Measurements from ENCODE around the gene RNF130.

RNF130 gene

DNA sequence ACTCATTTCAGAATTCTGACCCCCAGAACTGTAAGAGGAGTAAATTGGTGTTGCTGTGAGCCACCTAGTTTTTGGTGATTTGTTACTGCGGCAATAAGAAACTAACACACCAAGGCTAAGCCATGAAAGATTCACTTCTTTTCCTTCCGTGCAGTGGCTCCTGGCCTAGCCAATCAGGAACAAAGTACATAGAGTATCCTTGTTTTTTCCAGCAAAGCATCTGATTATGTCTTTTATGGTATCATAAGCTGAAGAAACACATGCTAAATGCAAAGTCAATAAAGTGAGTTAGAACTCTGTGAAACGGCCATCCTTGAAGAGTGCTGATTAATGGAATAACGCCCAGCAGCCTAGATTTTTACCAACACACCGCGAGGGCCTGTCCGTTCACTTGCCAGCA lies 11.4 kb downstream of the RNF130 start:
- Histone ChIP-seq H3K27ac (ENCODE audit: low read length) (no peak overlapping the region), H3K4me3 (ENCODE audit: low read length) (no peak overlapping the region), H3K9me3 (ENCODE audit: insufficient read depth, low read depth, low read length) (no peaks in the 10 kb centered on the region), H3K9ac (ENCODE audit: low read depth, low read length) (no peak overlapping the region), H3K4me1 (ENCODE audit: insufficient read depth, low read length) (peaks cover 40% of the 10 kb centered on the region), H3K27me3 (ENCODE audit: insufficient read depth, low read length) (no peaks in the 10 kb centered on the region), H3K36me3 (ENCODE audit: insufficient read depth, low read depth, low read length) (no peaks in the 10 kb centered on the region)

DNA sequence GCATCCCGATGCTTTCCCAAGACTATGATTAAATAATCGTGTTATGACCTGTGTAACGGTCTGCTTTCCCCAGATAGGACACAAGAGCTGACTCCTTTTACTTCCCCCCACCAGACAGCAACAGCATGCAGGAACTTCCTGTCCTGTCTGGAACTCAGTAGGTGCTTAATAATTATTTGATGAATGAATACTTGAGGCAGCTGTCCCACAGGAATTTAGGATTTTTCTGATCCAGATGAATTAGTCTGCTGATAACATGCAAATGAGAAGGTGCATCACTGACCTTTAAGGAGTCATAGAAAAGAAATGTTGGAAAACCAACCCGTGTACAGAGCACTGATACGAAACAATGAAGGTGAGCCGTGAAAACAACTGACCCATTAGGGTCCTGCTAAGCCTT lies 12.2 kb downstream of the RNF130 start:
- Histone ChIP-seq H3K9me3 (ENCODE audit: insufficient read depth, low read depth, low read length) (no peaks in the 10 kb centered on the region), H3K27ac (ENCODE audit: low read length) (no peak overlapping the region), H3K4me3 (ENCODE audit: low read length) (no peak overlapping the region), H3K9ac (ENCODE audit: low read depth, low read length) (no peak overlapping the region), H3K4me1 (ENCODE audit: insufficient read depth, low read length) (peaks cover 43% of the 10 kb centered on the region), H3K27me3 (ENCODE audit: insufficient read depth, low read length) (no peaks in the 10 kb centered on the region), H3K36me3 (ENCODE audit: insufficient read depth, low read depth, low read length) (no peaks in the 10 kb centered on the region)

DNA sequence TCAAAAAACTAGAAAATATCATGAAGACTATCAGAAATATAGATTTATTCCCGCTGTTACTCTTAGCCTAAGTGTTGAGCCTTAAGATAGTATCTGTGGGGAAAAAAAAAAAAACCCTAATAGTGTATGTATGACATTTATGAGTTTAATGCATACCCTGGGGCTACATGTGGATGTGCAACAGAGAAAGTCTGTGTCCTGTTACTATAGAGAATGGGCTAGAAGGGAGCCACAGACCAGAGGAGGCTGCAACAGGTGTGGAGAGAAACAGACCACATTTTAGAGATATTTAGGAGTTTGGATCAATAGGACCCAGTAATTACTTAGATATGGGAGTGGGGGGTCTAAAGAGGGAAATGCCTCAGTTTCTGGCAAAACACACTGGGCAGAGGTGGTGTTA lies 15.4 kb downstream of the RNF130 start:
- Histone ChIP-seq H3K4me1 (ENCODE audit: insufficient read depth, low read length) (peaks cover 45% of the 10 kb centered on the region), H3K36me3 (ENCODE audit: insufficient read depth, low read depth, low read length) (no peaks in the 10 kb centered on the region), H3K9me3 (ENCODE audit: insufficient read depth, low read depth, low read length) (no peaks in the 10 kb centered on the region), H3K4me3 (ENCODE audit: low read length) (no peak overlapping the region), H3K27me3 (ENCODE audit: insufficient read depth, low read length) (no peaks in the 10 kb centered on the region), H3K27ac (ENCODE audit: low read length) (no peak overlapping the region), H3K9ac (ENCODE audit: low read depth, low read length) (no peak overlapping the region)

DNA sequence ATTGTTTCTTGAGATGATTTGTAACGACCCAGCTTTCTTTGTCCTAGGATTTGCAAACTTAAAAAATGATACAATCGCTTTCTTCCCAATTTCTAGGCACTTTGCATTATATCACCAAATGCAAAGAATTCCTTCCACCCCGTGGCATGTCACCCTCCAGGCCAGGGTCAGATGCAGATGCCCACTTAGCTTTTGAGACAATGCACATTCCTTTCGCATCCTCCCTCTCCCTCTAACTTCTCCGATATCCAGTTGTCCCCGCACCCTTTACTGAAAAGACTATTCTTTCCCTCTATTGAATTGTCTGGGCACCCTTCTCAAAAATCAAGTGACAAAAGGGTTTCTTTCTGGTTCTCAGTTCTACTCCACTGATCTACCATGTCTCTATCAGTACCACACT lies 17.3 kb downstream of the RNF130 start:
- Histone ChIP-seq H3K4me1 (ENCODE audit: insufficient read depth, low read length) (peaks cover 43% of the 10 kb centered on the region), H3K36me3 (ENCODE audit: insufficient read depth, low read depth, low read length) (no peaks in the 10 kb centered on the region), H3K4me3 (ENCODE audit: low read length) (no peak overlapping the region), H3K9ac (ENCODE audit: low read depth, low read length) (no peak overlapping the region), H3K27me3 (ENCODE audit: insufficient read depth, low read length) (no peaks in the 10 kb centered on the region), H3K27ac (ENCODE audit: low read length) (no peak overlapping the region), H3K9me3 (ENCODE audit: insufficient read depth, low read depth, low read length) (no peaks in the 10 kb centered on the region)

DNA sequence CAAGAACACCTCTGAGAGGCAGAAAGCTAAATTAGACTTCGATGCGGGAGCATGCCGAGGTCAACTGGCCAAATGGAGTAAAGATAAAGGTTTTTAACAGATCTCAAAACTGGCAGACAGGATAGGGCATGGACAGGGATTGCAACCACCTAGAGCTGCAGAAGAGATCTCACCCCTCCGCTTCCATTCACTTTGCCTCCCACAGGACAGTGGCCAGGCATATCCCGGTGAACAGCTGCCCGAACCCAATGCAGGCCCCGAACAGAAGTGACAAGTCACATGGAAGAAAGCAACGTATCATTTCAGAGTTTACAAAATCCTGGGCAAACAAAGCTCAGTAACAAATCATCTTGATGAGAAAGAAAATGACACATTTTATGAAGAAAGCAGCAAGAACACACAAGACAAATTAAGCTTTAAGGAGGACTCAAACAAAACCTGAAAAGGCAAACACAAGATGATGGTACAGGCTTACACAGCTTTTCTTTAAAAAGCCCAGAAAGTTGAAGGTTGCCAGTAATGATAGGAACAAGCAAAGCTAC lies 18.4 kb downstream of the RNF130 start:
- Histone ChIP-seq H3K4me3 (ENCODE audit: low read length) (no peak overlapping the region), H3K36me3 (ENCODE audit: insufficient read depth, low read depth, low read length) (no peaks in the 10 kb centered on the region), H3K9ac (ENCODE audit: low read depth, low read length) (no peak overlapping the region), H3K4me1 (ENCODE audit: insufficient read depth, low read length) (peaks cover 45% of the 10 kb centered on the region), H3K27ac (ENCODE audit: low read length) (no peak overlapping the region), H3K9me3 (ENCODE audit: insufficient read depth, low read depth, low read length) (no peaks in the 10 kb centered on the region), H3K27me3 (ENCODE audit: insufficient read depth, low read length) (no peaks in the 10 kb centered on the region)

DNA sequence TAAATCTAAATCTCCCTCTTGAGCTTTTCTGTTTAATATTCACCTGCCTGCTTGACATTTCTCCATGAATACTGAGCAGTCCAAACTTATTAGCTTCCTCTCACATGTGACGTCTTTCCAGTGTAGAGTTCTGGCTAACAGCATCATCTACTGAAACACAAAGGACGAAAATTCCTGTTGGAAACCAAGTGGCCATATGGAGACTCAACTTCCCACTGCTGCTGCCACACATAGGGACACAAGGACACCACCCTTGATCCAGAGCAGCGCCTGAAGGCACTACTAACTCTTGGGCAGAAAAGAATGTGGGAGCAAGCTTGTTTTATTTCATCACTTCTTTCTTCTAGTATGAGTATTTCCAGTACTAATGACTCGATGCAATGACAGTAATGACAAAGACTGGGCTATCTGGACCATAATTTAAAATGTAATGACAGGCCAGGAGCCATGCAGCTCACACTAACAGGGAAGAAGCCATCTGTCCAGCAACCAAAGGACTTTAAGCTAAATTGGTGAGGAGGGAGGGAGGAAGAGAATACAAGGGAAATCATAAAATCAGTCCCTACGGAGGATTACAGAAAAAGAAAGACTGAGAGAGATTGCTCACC lies 19.2 kb downstream of the RNF130 start:
- no peaks in the 10 kb centered on the region for H3K9me3 ChIP-seq (ENCODE audit: insufficient read depth, low read depth, low read length)
- no peak overlapping the region for H3K9ac ChIP-seq (ENCODE audit: low read depth, low read length)
- peaks cover 45% of the 10 kb centered on the region for H3K4me1 ChIP-seq (ENCODE audit: insufficient read depth, low read length)
- H3K27ac ChIP-seq (ENCODE audit: low read length), result no peak overlapping the region
- no peaks in the 10 kb centered on the region for H3K36me3 ChIP-seq (ENCODE audit: insufficient read depth, low read depth, low read length)
- no peaks in the 10 kb centered on the region for H3K27me3 ChIP-seq (ENCODE audit: insufficient read depth, low read length)
- H3K4me3 ChIP-seq (ENCODE audit: low read length), result no peak overlapping the region

DNA sequence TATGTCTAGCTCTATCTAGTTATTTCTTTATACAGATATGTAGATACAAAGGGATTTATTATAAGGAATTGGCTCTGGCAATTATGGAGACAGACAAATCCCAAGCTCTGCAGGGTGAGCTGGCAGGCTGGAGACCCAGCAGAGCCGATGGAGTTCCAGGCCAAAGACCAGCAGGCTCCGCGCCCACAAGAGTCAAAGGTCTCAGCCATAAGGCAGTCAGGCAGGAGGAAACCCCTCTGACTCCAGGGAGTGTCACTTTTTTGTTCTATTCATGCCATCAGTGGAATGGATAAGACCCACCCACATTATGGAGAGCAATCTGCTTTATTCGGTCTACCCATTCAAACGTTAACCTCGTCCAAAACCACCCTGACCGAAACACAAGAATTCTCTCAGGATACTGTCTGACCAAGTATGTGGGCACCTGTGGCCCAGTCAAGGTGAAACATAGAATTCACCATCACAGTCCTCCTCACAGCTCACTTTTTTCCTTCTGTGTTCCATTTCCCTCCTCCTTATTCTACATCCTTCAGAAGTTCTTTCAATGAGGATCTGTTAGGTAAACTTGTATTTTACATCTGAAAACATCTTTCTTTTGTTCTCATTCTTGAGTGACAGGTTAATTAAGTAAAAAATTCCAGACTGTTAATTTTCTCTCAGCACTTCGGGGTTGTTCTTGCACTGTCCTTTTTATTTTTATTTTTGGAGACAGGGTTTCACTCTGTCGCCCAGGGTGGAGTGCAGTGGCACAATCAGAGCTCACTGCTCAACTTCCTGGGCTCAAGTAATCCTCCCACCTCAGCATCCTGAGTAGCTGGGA lies 21.2 kb downstream of the RNF130 start:
- Histone ChIP-seq H3K4me1 (ENCODE audit: insufficient read depth, low read length) (peaks cover 36% of the 10 kb centered on the region), H3K9me3 (ENCODE audit: insufficient read depth, low read depth, low read length) (peaks cover 7% of the 10 kb centered on the region), H3K9ac (ENCODE audit: low read depth, low read length) (no peak overlapping the region), H3K4me3 (ENCODE audit: low read length) (no peak overlapping the region), H3K27me3 (ENCODE audit: insufficient read depth, low read length) (no peaks in the 10 kb centered on the region), H3K27ac (ENCODE audit: low read length) (no peak overlapping the region), H3K36me3 (ENCODE audit: insufficient read depth, low read depth, low read length) (no peaks in the 10 kb centered on the region)

DNA sequence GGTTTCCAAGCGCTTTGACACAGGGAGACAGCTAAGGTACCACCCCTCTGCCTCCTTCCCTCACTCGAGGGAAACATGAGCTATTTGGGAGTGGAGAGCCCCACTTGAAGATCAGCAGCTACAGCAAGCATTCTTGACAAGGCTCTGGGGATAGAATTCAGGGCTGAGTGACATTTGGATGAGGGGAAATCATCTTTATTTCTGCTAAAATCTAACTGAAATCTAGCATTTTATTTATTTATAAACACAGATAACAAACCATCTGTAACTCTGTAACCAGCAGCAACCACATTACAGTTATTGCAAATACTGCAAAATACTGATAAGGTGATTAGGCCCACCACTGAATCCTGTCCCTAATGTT lies 22.4 kb downstream of the RNF130 start:
- no peaks in the 10 kb centered on the region for H3K36me3 ChIP-seq (ENCODE audit: insufficient read depth, low read depth, low read length)
- no peak overlapping the region for H3K27ac ChIP-seq (ENCODE audit: low read length)
- H3K9ac ChIP-seq (ENCODE audit: low read depth, low read length), result no peak overlapping the region
- H3K4me3 ChIP-seq (ENCODE audit: low read length), result no peak overlapping the region
- H3K27me3 ChIP-seq (ENCODE audit: insufficient read depth, low read length), result no peaks in the 10 kb centered on the region
- peaks cover 25% of the 10 kb centered on the region for H3K4me1 ChIP-seq (ENCODE audit: insufficient read depth, low read length)
- peaks cover 7% of the 10 kb centered on the region for H3K9me3 ChIP-seq (ENCODE audit: insufficient read depth, low read depth, low read length)

DNA sequence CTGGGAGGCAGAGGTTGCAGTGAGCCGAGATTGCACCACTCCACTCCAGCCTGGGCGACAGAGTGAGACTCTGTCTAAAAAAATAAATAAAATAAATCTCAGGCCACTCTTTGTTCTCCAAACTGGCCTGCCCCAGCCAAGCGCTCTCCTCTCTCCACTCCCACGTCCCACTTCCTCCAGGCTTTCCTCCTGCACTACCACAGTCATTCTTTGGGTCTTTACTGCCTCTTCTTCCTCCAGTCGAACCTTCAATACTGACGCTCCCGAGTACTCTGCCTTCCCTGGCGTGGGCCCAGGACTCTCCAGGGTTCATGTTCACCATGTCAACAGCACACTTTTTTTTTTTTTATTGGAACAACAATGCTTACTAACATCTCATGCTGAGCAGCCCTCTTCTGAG lies 23.9 kb downstream of the RNF130 start:
- H3K9me3 ChIP-seq (ENCODE audit: insufficient read depth, low read depth, low read length), result peaks cover 7% of the 10 kb centered on the region
- H3K4me1 ChIP-seq (ENCODE audit: insufficient read depth, low read length), result peaks cover 25% of the 10 kb centered on the region
- H3K9ac ChIP-seq (ENCODE audit: low read depth, low read length), result no peak overlapping the region
- no peaks in the 10 kb centered on the region for H3K36me3 ChIP-seq (ENCODE audit: insufficient read depth, low read depth, low read length)
- H3K27ac ChIP-seq (ENCODE audit: low read length), result no peak overlapping the region
- H3K27me3 ChIP-seq (ENCODE audit: insufficient read depth, low read length), result no peaks in the 10 kb centered on the region
- no peak overlapping the region for H3K4me3 ChIP-seq (ENCODE audit: low read length)

DNA sequence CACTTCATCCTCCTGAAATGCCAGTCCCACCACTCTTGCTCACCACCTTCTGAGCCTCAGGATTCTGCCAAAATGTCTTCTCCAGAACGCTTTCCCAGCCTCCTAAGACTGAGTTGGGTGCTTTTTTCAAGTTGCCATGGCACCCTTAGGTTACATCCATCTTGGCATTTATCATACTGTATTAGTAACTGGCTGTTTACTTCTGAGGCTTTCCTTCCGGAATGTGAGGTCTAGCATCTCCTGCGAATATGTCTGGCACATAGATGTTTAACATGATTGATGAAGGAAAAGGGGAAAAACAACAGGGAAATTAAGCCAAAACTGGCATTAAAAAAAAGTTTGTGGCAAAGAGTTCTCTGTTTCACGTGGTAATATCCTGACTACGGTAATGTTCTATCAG lies 24.9 kb downstream of the RNF130 start:
- no peak overlapping the region for H3K4me3 ChIP-seq (ENCODE audit: low read length)

DNA sequence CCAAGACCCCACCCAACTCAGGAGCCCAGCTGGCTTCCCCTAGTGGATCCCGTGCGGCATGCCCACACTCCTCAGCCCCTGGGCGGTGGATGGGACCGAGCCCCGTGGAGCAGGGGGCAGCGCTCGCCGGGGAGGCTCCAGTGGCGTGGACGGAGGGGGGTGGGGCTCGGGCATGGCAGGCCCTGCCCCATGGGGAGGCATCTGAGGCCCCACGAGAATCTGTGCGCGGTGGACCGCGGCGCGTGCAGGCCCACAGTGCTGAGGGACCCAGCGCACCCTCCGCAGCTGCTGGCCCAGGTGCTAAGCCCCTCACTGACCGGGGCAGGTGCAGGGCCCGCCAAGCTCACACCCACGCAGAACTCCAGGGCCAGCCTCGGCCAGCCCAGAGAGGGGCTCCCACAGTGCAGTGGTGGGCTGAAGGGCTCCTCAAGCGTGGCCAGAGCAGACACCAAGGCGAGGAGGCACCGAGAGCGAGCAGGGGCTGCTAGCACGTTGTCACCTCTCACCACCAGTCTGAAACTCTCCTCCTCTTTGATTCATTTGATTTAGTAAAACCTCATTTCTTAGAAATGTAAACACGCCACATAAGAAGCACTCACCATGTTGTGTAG lies 25.6 kb downstream of the RNF130 start:
- H3K27me3 ChIP-seq (ENCODE audit: insufficient read depth, low read length), result no peaks in the 10 kb centered on the region
- H3K4me1 ChIP-seq (ENCODE audit: insufficient read depth, low read length), result peaks cover 25% of the 10 kb centered on the region
- H3K9me3 ChIP-seq (ENCODE audit: insufficient read depth, low read depth, low read length), result peaks cover 7% of the 10 kb centered on the region
- H3K4me3 ChIP-seq (ENCODE audit: low read length), result no peak overlapping the region
- no peaks in the 10 kb centered on the region for H3K36me3 ChIP-seq (ENCODE audit: insufficient read depth, low read depth, low read length)
- no peak overlapping the region for H3K9ac ChIP-seq (ENCODE audit: low read depth, low read length)
- no peak overlapping the region for H3K27ac ChIP-seq (ENCODE audit: low read length)

More for the DNA sequence above, 24.9 kb downstream of the RNF130 start:
- Histone ChIP-seq H3K9me3 (ENCODE audit: insufficient read depth, low read depth, low read length) (peaks cover 7% of the 10 kb centered on the region), H3K27ac (ENCODE audit: low read length) (no peak overlapping the region), H3K36me3 (ENCODE audit: insufficient read depth, low read depth, low read length) (no peaks in the 10 kb centered on the region), H3K4me1 (ENCODE audit: insufficient read depth, low read length) (peaks cover 25% of the 10 kb centered on the region), H3K9ac (ENCODE audit: low read depth, low read length) (no peak overlapping the region), H3K27me3 (ENCODE audit: insufficient read depth, low read length) (no peaks in the 10 kb centered on the region)

DNA sequence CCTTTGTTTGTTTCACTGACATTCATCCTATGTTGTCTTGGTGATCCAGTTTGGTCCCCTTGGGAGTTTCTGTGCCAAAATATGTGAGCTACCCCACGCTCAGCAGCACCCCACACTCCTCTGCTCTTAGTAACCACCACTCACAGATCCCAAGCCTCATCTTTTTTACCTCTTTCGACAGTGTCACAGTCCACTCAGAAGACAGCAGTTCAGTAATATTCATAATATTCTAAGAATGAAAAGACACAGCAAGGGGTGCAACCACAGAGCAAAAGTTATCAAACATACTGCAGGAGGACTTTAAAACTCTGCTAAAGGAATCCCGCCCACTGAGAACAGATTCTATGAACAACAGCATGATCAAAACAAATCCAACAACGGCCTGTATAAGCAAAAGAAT lies 28.2 kb downstream of the RNF130 start:
- H3K36me3 ChIP-seq (ENCODE audit: insufficient read depth, low read depth, low read length), result peaks cover 21% of the 10 kb centered on the region; the same call in 1 of the 2 replicates
- no peak overlapping the region for H3K4me3 ChIP-seq (ENCODE audit: low read length)
- H3K4me1 ChIP-seq (ENCODE audit: insufficient read depth, low read length), result peaks cover 14% of the 10 kb centered on the region; the same call in 1 of the 2 replicates

More for the DNA sequence above, 28.2 kb downstream of the RNF130 start:
- Histone ChIP-seq H3K27ac (ENCODE audit: low read length) (no peak overlapping the region), H3K9ac (ENCODE audit: low read depth, low read length) (no peak overlapping the region), H3K27me3 (ENCODE audit: insufficient read depth, low read length) (no peaks in the 10 kb centered on the region), H3K9me3 (ENCODE audit: insufficient read depth, low read depth, low read length) (peaks cover 7% of the 10 kb centered on the region)

All from iPS-20b (cell line).